K562 (cell line): ENCODE measurements around the gene KCNF1. TPM values are rescaled to one million over a fixed set of nuclear protein-coding genes. Genes with fewer than 3 reads are reported as not detected.

Experiments used
- ATAC-seq: fragments of 200-7000 bp; cut with Tn5 transposase; 3 replicates; pipeline ENCODE4 v1.9.1; 2020; ENCODE audit warnings: moderate library complexity
- BruUV-seq: library from RNA; stranded (reverse); fragments of 400-500 nt; replicated peaks from 2 replicates; lab custom pipeline; 2021; lab: Mats Ljungman, UMichigan
- CTCF ChIA-PET: fragments of 300-600 bp; formaldehyde crosslinking; extraction: SDS; loops from one replicate; lab custom pipeline; 2021; ENCODE audit warnings: low intra/inter-chr PET ratio; lab: Yijun Ruan, JAX
- POLR2A ChIA-PET: fragments of 300-600, 350-650 bp; sonication (Branson Sonifier 250); formaldehyde crosslinking; extraction: SDS; loops from one replicate; lab custom pipeline; 2021; ENCODE audit warnings: antibody characterized with exemption, inconsistent platforms; lab: Yijun Ruan, JAX
- DNase-seq, 4 experiments: peaks; one replicate each; pipeline versions ENCODE4 v3.0.0 to v3.0.0-alpha.2; 2011 to 2018; ENCODE audit warnings: low spot score in 3 of 4, mixed read lengths in 3 of 4; ENCODE audit errors: extremely low read depth in 1 of 4
- FAIRE-seq: peaks from 2 replicates; lab custom pipeline; 2011; peaks lifted over from hg19 to GRCh38; lab: Jason Lieb, UNC
- H2AFZ ChIP-seq: 2 replicates; pipeline ENCODE4 v1.6.0; 2011; ENCODE audit warnings: low read depth, low read length, control low read depth, inconsistent platforms
- H3K27ac ChIP-seq: fragments of 200-600 bp; 3 replicates; pipeline ENCODE4 v1.8.0; 2011; ENCODE audit warnings: low read depth, mild to moderate bottlenecking, control low read depth, inconsistent platforms, low read length, moderate library complexity, mixed read lengths; ENCODE audit errors: extremely low read depth
- H3K27me3 ChIP-seq, 2 experiments: fragments of 300-600 bp in 1 of 2; 2 replicates in 1 of 2; 3 replicates in 1 of 2; pipeline versions ENCODE4 v1.6.0 to v1.8.0; 2011; ENCODE audit warnings: inconsistent platforms in 2 of 2, low read length in 2 of 2, mild to moderate bottlenecking in 1 of 2, mixed read lengths in 1 of 2, moderate library complexity in 1 of 2; ENCODE audit not compliant: control insufficient read depth in 2 of 2, insufficient read depth in 2 of 2
- H3K36me3 ChIP-seq: fragments of 300-600 bp; 3 replicates; pipeline ENCODE4 v1.8.0; 2011; ENCODE audit warnings: mild to moderate bottlenecking, low read length, inconsistent platforms; ENCODE audit not compliant: control insufficient read depth, insufficient read depth
- H3K4me1 ChIP-seq, 2 experiments: fragments of 200-600 bp in 1 of 2; replicated peaks in 1 of 2; 2 replicates in 1 of 2; 3 replicates in 1 of 2; pipeline versions ENCODE4 v1.5.1 to v1.8.0; 2011; ENCODE audit warnings: inconsistent platforms in 2 of 2, low read length in 2 of 2, mild to moderate bottlenecking in 1 of 2, mixed read lengths in 1 of 2, moderate library complexity in 1 of 2; ENCODE audit not compliant: control insufficient read depth in 2 of 2, insufficient read depth in 2 of 2
- H3K4me2 ChIP-seq: 2 replicates; pipeline ENCODE4 v1.6.1; 2011; ENCODE audit warnings: low read length, control low read depth, inconsistent platforms, mixed read lengths; ENCODE audit not compliant: insufficient read depth
- H3K4me3 ChIP-seq: fragments of 200-600 bp; sonication (generic), shearing (Covaris generic); 2 replicates; pipeline ENCODE4 v1.5.1; 2016; ENCODE audit warnings: control low read depth, inconsistent platforms
- H3K79me2 ChIP-seq: fragments of 200-600 bp; 3 replicates; pipeline ENCODE4 v1.8.0; 2011; ENCODE audit warnings: low read length, inconsistent platforms; ENCODE audit not compliant: control insufficient read depth, insufficient read depth
- H3K9ac ChIP-seq, 2 experiments: 2 replicates each; pipeline versions ENCODE4 v1.6.0 to v1.6.1; 2011; ENCODE audit warnings: low read depth in 2 of 2, low read length in 2 of 2, control low read depth in 1 of 2, inconsistent platforms in 1 of 2, mild to moderate bottlenecking in 1 of 2, mixed read lengths in 1 of 2; ENCODE audit not compliant: insufficient read depth in 1 of 2
- H3K9me1 ChIP-seq: one replicate; pipeline ENCODE4 v1.6.0; 2011; ENCODE audit warnings: inconsistent platforms, mild to moderate bottlenecking, low read length, moderate library complexity; ENCODE audit not compliant: control insufficient read depth, insufficient read depth
- H3K9me3 ChIP-seq: replicated peaks from 2 replicates; pipeline ENCODE4 v1.5.1; 2011; ENCODE audit warnings: low read depth, low read length, inconsistent platforms; ENCODE audit not compliant: control insufficient read depth, insufficient read depth
- H4K20me1 ChIP-seq: replicated peaks from 2 replicates; pipeline ENCODE4 v1.6.1; 2011; ENCODE audit warnings: low read length, inconsistent platforms, mixed read lengths; ENCODE audit not compliant: control insufficient read depth, insufficient read depth
- BHLHE40 ChIP-seq: IDR thresholded peaks from 2 replicates; pipeline ENCODE4 v1.6.1; 2011; ENCODE audit warnings: low read length, improper control_type of control experiment
- C11orf30 ChIP-seq: fragments of 450-650 bp; IDR thresholded peaks from 2 replicates; pipeline ENCODE4 v1.6.1; 2016; ENCODE audit warnings: low read depth, mild to moderate bottlenecking
- CTBP1 ChIP-seq: fragments of 450-650 bp; IDR thresholded peaks from 2 replicates; pipeline ENCODE4 v1.6.1; 2016; ENCODE audit warnings: borderline replicate concordance
- FOSL1 ChIP-seq: fragments of 200-800 bp; sonication (Bioruptor generic); conservative IDR thresholded peaks from 2 replicates; pipeline ENCODE4 v1.6.1; 2016; ENCODE audit warnings: missing genetic modification characterization, missing compliant biosample characterization
- FOXJ3 ChIP-seq: sonication (generic); formaldehyde crosslinking; IDR thresholded peaks from 2 replicates; pipeline ENCODE4 v1.4.0; 2020; ENCODE audit warnings: mild to moderate bottlenecking, missing genetic modification reagents
- FOXK2 ChIP-seq, 2 experiments: fragments of 450-650 bp; IDR thresholded peaks in 1 of 2; conservative IDR thresholded peaks in 1 of 2; 2 replicates each; pipeline ENCODE4 v1.6.1; 2016; ENCODE audit warnings: low read depth in 2 of 2, mild to moderate bottlenecking in 1 of 2
- KLF6 ChIP-seq: fragments of 250-450 bp; sonication (Bioruptor Pico); IDR thresholded peaks from 2 replicates; pipeline ENCODE4 v1.4.0; 2020; ENCODE audit warnings: mild to moderate bottlenecking, moderate library complexity, borderline replicate concordance
- NR4A1 ChIP-seq, 2 experiments: fragments of 250-450 bp in 1 of 2; fragments of 450-650 bp in 1 of 2; sonication (Bioruptor Pico) in 1 of 2; IDR thresholded peaks; 2 replicates each; pipeline versions ENCODE4 v1.4.0 to v1.6.1; 2016 to 2020; ENCODE audit warnings: mild to moderate bottlenecking in 2 of 2, missing compliant biosample characterization in 1 of 2, missing genetic modification characterization in 1 of 2, moderate library complexity in 1 of 2
- SREBF2 ChIP-seq: sonication (generic); formaldehyde crosslinking; IDR thresholded peaks from 2 replicates; pipeline ENCODE4 v1.4.0; 2020; ENCODE audit warnings: mild to moderate bottlenecking, missing genetic modification reagents
- TAF15 ChIP-seq: fragments of 200-400 bp; formaldehyde crosslinking; IDR thresholded peaks from 2 replicates; pipeline ENCODE4 v1.6.1; 2017; ENCODE audit warnings: mild to moderate bottlenecking, low read depth, low read length, moderate library complexity
- TEAD4 ChIP-seq, 2 experiments: sonication (generic) in 1 of 2; formaldehyde crosslinking in 1 of 2; IDR thresholded peaks; 2 replicates each; pipeline versions ENCODE4 v1.6.1 to v1.8.0; 2012 to 2022; ENCODE audit warnings: borderline replicate concordance in 1 of 2, inconsistent platforms in 1 of 2, low read length in 1 of 2, mild to moderate bottlenecking in 1 of 2, missing genetic modification reagents in 1 of 2
- USF2 ChIP-seq: sonication (generic); formaldehyde crosslinking; IDR thresholded peaks from 2 replicates; pipeline ENCODE4 v1.5.0; 2020; ENCODE audit warnings: missing genetic modification reagents
- ZNF395 ChIP-seq: fragments of 200-800 bp; sonication (Bioruptor generic); IDR thresholded peaks from 2 replicates; pipeline ENCODE4 v1.6.1; 2017; ENCODE audit warnings: missing genetic modification characterization, missing compliant biosample characterization
- WGBS: fragments of 100-300 bp; shearing (Covaris generic); methylation state at CpG from one replicate; pipeline ENCODE4 v1.1.6; 2016; ENCODE audit warnings: low coverage, mixed read lengths; ENCODE audit not compliant: insufficient coverage; ENCODE audit errors: missing lambda C conversion rate; 5-methylcytosine and 5-hydroxymethylcytosine counted together
- in situ Hi-C: fragments of 300-500 bp; cut with MboI; formaldehyde crosslinking; loops from 4 replicates; pipeline ENCODE4 v1.15.0; 2018; ENCODE audit warnings: inconsistent platforms, mixed read lengths
- intact Hi-C: fragments of 100-400 bp; cut with micrococcal nuclease; formaldehyde crosslinking; loops from 2 replicates; pipeline ENCODE4 v1.14.2; 2022
- polyA plus RNA-seq, 8 experiments: library from polyadenylated mRNA; depleted of rRNA in 4 of 8; stranded (reverse) in 5 of 8; unstranded in 3 of 8; fragments of >200 nt; fragmentation: Nextera tagmentation in 2 of 8; fragmentation: Illumina TruSeq in 1 of 8; extraction: Ambion mirVana in 2 of 8; extraction: Trizol in 1 of 8; gene quantifications; 2 replicates each; pipeline versions ENCODE4 v1.2.1 to v1.2.3, GENCODE V29; 2011 to 2014; ENCODE audit warnings: inconsistent platforms in 1 of 8, missing spikeins in 1 of 8
- total RNA-seq, 7 experiments: library from RNA; depleted of rRNA in 6 of 7; stranded (reverse); fragments of >200 nt in 6 of 7; fragmentation: Illumina TruSeq in 2 of 7; extraction: Trizol in 2 of 7; gene quantifications; 2 replicates each; pipeline versions ENCODE4 v1.2.1 to v1.2.3, GENCODE V29; 2011 to 2021; ENCODE audit warnings: low replicate concordance in 1 of 7
- TF ChIP-seq, protein P1 (sequence below): IDR thresholded peaks from 2 replicates; pipeline ENCODE4 v1.6.1; 2014; ENCODE audit warnings: antibody characterized with exemption

The KCNF1 gene
- total and polyA plus RNA-seq, 9 of the 15 experiments (the other 6 are each of a cell fraction or from before 2014, with no cell fraction given), result not detected

DNA sequence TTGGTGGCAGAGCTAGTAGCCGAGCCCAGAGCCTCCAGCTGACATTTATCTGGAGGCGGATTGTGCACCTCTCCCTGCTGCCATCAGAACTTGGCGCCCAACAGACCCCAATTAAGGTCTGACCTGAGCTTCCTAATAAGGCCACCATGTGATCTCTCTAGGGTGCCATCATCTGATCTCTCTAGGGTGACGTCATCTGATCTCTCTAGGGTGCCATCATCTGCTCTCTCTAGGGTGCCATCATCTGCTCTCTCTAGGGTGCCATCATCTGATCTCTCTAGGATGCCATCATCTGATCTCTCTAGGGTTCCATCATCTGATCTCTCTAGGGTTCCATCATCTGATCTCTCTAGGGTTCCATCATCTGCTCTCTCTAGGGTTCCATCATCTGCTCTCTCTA lies 6.2 kb downstream of the KCNF1 start (continued):
- TF ChIP-seq USF2 (CRISPR knock-in tag), result no peak

DNA sequence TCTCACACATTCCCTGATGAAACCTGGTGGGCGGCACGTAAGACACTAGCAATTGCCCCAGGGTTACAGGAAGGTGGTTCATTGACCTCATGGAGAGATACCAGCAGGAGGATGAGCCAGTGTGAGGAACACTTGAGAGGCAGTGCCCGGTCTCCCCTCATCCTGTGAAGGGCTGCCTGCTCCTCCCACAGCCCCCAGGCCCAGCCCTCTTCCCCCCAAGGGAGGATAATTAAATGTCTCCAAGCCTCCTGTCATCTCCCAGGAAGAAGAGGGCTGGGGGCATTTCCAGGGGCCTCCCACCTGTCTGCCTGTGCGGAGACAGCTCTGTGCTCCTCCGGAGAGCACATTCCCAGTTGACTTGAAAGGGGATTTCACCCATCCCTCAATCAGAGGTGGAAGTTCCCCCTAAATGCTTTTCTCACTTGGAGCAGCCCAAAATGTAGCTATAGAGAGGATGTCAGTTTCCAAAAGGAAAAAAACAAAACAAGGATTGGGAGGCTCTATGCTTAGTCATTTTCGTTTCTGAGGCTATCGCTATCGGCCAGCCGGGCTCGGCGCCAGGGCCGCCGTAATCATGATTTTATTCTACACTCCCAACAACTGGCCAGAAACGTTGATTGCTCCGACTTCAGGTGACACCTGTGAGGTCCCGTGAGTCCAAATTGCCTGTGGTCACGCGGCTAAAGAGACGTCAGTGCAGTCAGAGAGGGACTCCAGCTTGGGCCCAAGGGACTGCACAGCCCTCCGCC lies 7.1 kb downstream of the KCNF1 start:
- no peak overlapping the region for H3K9ac ChIP-seq
- no peak overlapping the region for H2AFZ ChIP-seq
- FAIRE-seq (peak; percentile 71), ATAC-seq (peak; percentile 78), DNase-seq (peak; percentile 39 to 52 (median 42))
- intact Hi-C loops, result no loop called here
- ChIA-PET CTCF (no interaction called here), POLR2A (no interaction called here)
- no peak overlapping the region for H3K4me3 ChIP-seq
- WGBS, result 4% methylated on average over 18 of the region's 20 CpGs
- peaks cover 8% of the 10 kb centered on the region for H3K9me1 ChIP-seq
- H3K27me3 ChIP-seq, result peaks cover 36 to 82% of the 10 kb centered on the region in 2 experiments; a peak in 4 of 5 replicates
- H3K79me2 ChIP-seq, result no peaks in the 10 kb centered on the region
- in situ Hi-C loops, result no loop called here
- no peak overlapping the region for H3K27ac ChIP-seq
- peaks cover 10 to 13% of the 10 kb centered on the region in 2 experiments; a peak in 4 of 5 replicates for H3K4me1 ChIP-seq
- H3K36me3 ChIP-seq, result no peaks in the 10 kb centered on the region
- no peaks in the 10 kb centered on the region for H3K9me3 ChIP-seq
- no TSS peak for BruUV-seq
- H3K4me2 ChIP-seq, result peak overlapping the region; percentile 1; the same call in 1 of the 2 replicates
- peaks cover 19% of the 10 kb centered on the region; the same call in 1 of the 2 replicates for H4K20me1 ChIP-seq
- TF ChIP-seq, protein P1, sequence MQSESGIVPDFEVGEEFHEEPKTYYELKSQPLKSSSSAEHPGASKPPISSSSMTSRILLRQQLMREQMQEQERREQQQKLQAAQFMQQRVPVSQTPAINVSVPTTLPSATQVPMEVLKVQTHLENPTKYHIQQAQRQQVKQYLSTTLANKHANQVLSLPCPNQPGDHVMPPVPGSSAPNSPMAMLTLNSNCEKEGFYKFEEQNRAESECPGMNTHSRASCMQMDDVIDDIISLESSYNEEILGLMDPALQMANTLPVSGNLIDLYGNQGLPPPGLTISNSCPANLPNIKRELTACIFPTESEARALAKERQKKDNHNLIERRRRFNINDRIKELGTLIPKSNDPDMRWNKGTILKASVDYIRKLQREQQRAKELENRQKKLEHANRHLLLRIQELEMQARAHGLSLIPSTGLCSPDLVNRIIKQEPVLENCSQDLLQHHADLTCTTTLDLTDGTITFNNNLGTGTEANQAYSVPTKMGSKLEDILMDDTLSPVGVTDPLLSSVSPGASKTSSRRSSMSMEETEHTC, result peak; percentile 77; the same call in 1 of the 2 replicates
- peak; percentile 88 for TF ChIP-seq BHLHE40
- TF ChIP-seq FOXK2 (conservative IDR thresholded peaks at IDR 0.05 in 1 of 2, IDR thresholded peaks at IDR 0.05 in 1 of 2; ENCODE audit: low read depth in 2 of 2), result peak in 1 of 2 experiments; percentile 49; a peak in 1 of 4 replicates
- TF ChIP-seq TEAD4 (IDR thresholded peaks at IDR 0.05; ENCODE audit: low read length), result peak; percentile 68
- no peak for TF ChIP-seq TEAD4 (CRISPR knock-in tag; IDR thresholded peaks at IDR 0.05; ENCODE audit: borderline replicate concordance)
- TF ChIP-seq FOSL1, result peak; percentile 61
- TF ChIP-seq SREBF2 (CRISPR knock-in tag), result no peak
- TF ChIP-seq C11orf30, result peak; percentile 80
- peak; percentile 45; the same call in 1 of the 2 replicates for TF ChIP-seq NR4A1 (CRISPR knock-in tag; IDR thresholded peaks at IDR 0.05)
- TF ChIP-seq NR4A1 (tag; IDR thresholded peaks at IDR 0.05), result no peak
- TF ChIP-seq KLF6 (CRISPR knock-in tag), result no peak
- no peak for TF ChIP-seq TAF15
- TF ChIP-seq CTBP1, result 0 out of 2 replicates have a peak, but pooled peaks have one; percentile 70
- no peak for TF ChIP-seq FOXJ3
- peak; percentile 56; the same call in 1 of the 2 replicates for TF ChIP-seq ZNF395
